ENCODE measurements around the gene UBE2K. TPM values are rescaled to one million over a fixed set of nuclear protein-coding genes. Genes with fewer than 3 reads are reported as not detected.

Gene UBE2K
- total and polyA plus RNA-seq, 7 donors, result 25.2 to 56.4 (median 37.3) TPM

- H3K36me3 ChIP-seq, result no peaks in the 10 kb centered on the region
- 96% methylated on average over 17 of the region's 17 CpGs for WGBS, 2 donors
- H3K27me3 ChIP-seq, result no peaks in the 10 kb centered on the region
- peaks cover 0 to 21% (median 4%) of the 10 kb centered on the region in 4 donors for H3K4me1 ChIP-seq
- peak overlapping the region in 1 of 4 donors; percentile 16 for H3K27ac ChIP-seq
- no peaks in the 10 kb centered on the region for H3K9me3 ChIP-seq
- intact Hi-C loops (cut with DNase I), result no loop called here
- no peak for DNase-seq
- TF ChIP-seq POLR2AphosphoS5 (IDR thresholded peaks at IDR 0.05) (no peak), POLR2A (IDR thresholded peaks at IDR 0.05) (no peak), CTCF (IDR thresholded peaks at IDR 0.05) (no peak), EP300 (IDR thresholded peaks at IDR 0.05) (no peak)
- no peak overlapping the region for H3K4me3 ChIP-seq
Measured at GRCh38 chr4:39712819-39713607, 15.1 kb downstream of the UBE2K start.

- H3K27ac ChIP-seq, result peak overlapping the region in 1 of 4 donors; percentile 37
Measured at GRCh38 chr4:39713691-39714090, 15.8 kb downstream of the UBE2K start.

GRCh38 chr4:39714166-39714565 is 16.2 kb downstream of the UBE2K start:
- no peak overlapping the region for H3K4me3 ChIP-seq
- peaks cover 0 to 11% (median 4%) of the 10 kb centered on the region in 4 donors for H3K4me1 ChIP-seq
- H3K27ac ChIP-seq, result peak overlapping the region in 1 of 4 donors; percentile 37
- DNase-seq, result no peak
- H3K36me3 ChIP-seq, result peaks cover 0 to 5% (median 0%) of the 10 kb centered on the region in 4 donors
- no peak for TF ChIP-seq CTCF (IDR thresholded peaks at IDR 0.05)
- no peak for TF ChIP-seq EP300 (IDR thresholded peaks at IDR 0.05)
- no peak for TF ChIP-seq POLR2A (IDR thresholded peaks at IDR 0.05)
- no peak for TF ChIP-seq POLR2AphosphoS5 (IDR thresholded peaks at IDR 0.05)
- no peaks in the 10 kb centered on the region for H3K9me3 ChIP-seq
- H3K27me3 ChIP-seq, result no peaks in the 10 kb centered on the region
- WGBS, 2 donors, result 65 to 78% methylated on average over 3 of the region's 3 CpGs
- intact Hi-C loops (cut with DNase I), result no loop called here

More at GRCh38 chr4:39713691-39714090, 15.8 kb downstream of the UBE2K start:
- Histone ChIP-seq H3K4me1 (peaks cover 0 to 14% (median 4%) of the 10 kb centered on the region in 4 donors), H3K36me3 (peaks cover 0 to 5% (median 0%) of the 10 kb centered on the region in 4 donors), H3K9me3 (no peaks in the 10 kb centered on the region), H3K27me3 (no peaks in the 10 kb centered on the region), H3K4me3 (no peak overlapping the region)
- no peak for DNase-seq
- WGBS, 2 donors, result 42 to 78% methylated on average over 1 of the region's 1 CpG
- intact Hi-C loops (cut with DNase I), result no loop called here
- TF ChIP-seq POLR2AphosphoS5 (IDR thresholded peaks at IDR 0.05) (no peak), CTCF (IDR thresholded peaks at IDR 0.05) (no peak), EP300 (IDR thresholded peaks at IDR 0.05) (no peak), POLR2A (IDR thresholded peaks at IDR 0.05) (no peak)

- Histone ChIP-seq H3K9me3 (no peaks in the 10 kb centered on the region), H3K36me3 (peaks cover 0 to 5% (median 0%) of the 10 kb centered on the region in 4 donors), H3K27me3 (no peaks in the 10 kb centered on the region), H3K4me1 (peaks cover 0 to 20% (median 10%) of the 10 kb centered on the region in 4 donors), H3K4me3 (no peak overlapping the region), H3K27ac (no peak overlapping the region)
- intact Hi-C loops (cut with DNase I), result no loop called here
- TF ChIP-seq POLR2AphosphoS5 (IDR thresholded peaks at IDR 0.05) (no peak), EP300 (IDR thresholded peaks at IDR 0.05) (no peak), CTCF (IDR thresholded peaks at IDR 0.05) (no peak), POLR2A (IDR thresholded peaks at IDR 0.05) (no peak)
- 74 to 82% methylated on average over 3 of the region's 3 CpGs for WGBS, 2 donors
- no peak for DNase-seq
Measured at GRCh38 chr4:39715788-39716187, 17.9 kb downstream of the UBE2K start.
